SK-N-SH (cell line): Measurements from ENCODE around the gene CALD1. TPM values are rescaled to one million over a fixed set of nuclear protein-coding genes. Genes with fewer than 3 reads are reported as not detected.

Source experiments
- CTCF ChIA-PET: fragments of 300-600, 350-600 bp; formaldehyde crosslinking; extraction: SDS; loops from one replicate; lab custom pipeline; 2021; lab: Yijun Ruan, JAX
- POLR2A ChIA-PET: fragments of 350-600 bp; sonication (Branson Sonifier 250); formaldehyde crosslinking; extraction: SDS; loops from one replicate; lab custom pipeline; 2020; ENCODE audit warnings: antibody characterized with exemption, inconsistent platforms; lab: Yijun Ruan, JAX
- DNase-seq: peaks from one replicate; pipeline ENCODE4 v3.0.0; 2012
- H2AFZ ChIP-seq: fragments of 200-600 bp; sonication (generic); 2 replicates; pipeline ENCODE4 v1.8.1; 2016; ENCODE audit warnings: antibody characterized with exemption, mild to moderate bottlenecking, low read depth
- H3F3A ChIP-seq: fragments of 200-600 bp; sonication (generic); replicated peaks from 2 replicates; pipeline ENCODE3; 2016; ENCODE audit warnings: antibody characterized with exemption, mild to moderate bottlenecking; ENCODE audit not compliant: insufficient read depth
- H3K27ac ChIP-seq, 2 experiments: fragments of 200-500 bp in 1 of 2; fragments of 200-600 bp in 1 of 2; sonication (Bioruptor generic) in 1 of 2; sonication (generic), shearing (Covaris generic) in 1 of 2; 2 replicates each; pipeline versions ENCODE4 v1.5.1 to v1.6.1; 2014 to 2016; ENCODE audit warnings: low read depth in 2 of 2, inconsistent platforms in 1 of 2, low read length in 1 of 2, mild to moderate bottlenecking in 1 of 2, mixed read lengths in 1 of 2
- H3K27me3 ChIP-seq: fragments of 200-600 bp; sonication (generic), shearing (Covaris generic); 2 replicates; pipeline ENCODE4 v1.6.1; 2016; ENCODE audit warnings: mixed run types; ENCODE audit not compliant: insufficient read depth
- H3K36me3 ChIP-seq, 2 experiments: fragments of 200-500 bp in 1 of 2; fragments of 200-600 bp in 1 of 2; sonication (Bioruptor generic) in 1 of 2; sonication (generic) in 1 of 2; replicated peaks in 1 of 2; 2 replicates each; pipeline versions ENCODE3 to v1.5.1; 2014 to 2016; ENCODE audit warnings: low read length in 1 of 2, mild to moderate bottlenecking in 1 of 2; ENCODE audit not compliant: insufficient read depth in 2 of 2, control insufficient read depth in 1 of 2
- H3K4me1 ChIP-seq, 2 experiments: fragments of 200-500 bp in 1 of 2; fragments of 200-600 bp in 1 of 2; sonication (Bioruptor generic) in 1 of 2; sonication (generic), shearing (Covaris generic) in 1 of 2; 2 replicates each; pipeline versions ENCODE4 v1.5.1 to v1.6.1; 2014 to 2016; ENCODE audit warnings: low read depth in 1 of 2, low read length in 1 of 2, mixed run types in 1 of 2; ENCODE audit not compliant: insufficient read depth in 2 of 2, control insufficient read depth in 1 of 2
- H3K4me2 ChIP-seq: fragments of 200-600 bp; sonication (generic), shearing (Covaris generic); 2 replicates; pipeline ENCODE4 v1.6.1; 2017; ENCODE audit warnings: mixed run types
- H3K4me3 ChIP-seq, 2 experiments: fragments of 200-500 bp in 1 of 2; fragments of 200-600 bp in 1 of 2; sonication (Bioruptor generic) in 1 of 2; sonication (generic), shearing (Covaris generic) in 1 of 2; 2 replicates each; pipeline versions ENCODE4 v1.5.1 to v1.8.1; 2014 to 2016; ENCODE audit warnings: low read depth in 2 of 2, inconsistent platforms in 1 of 2, low read length in 1 of 2, mild to moderate bottlenecking in 1 of 2, mixed read lengths in 1 of 2, moderate library complexity in 1 of 2
- H3K79me2 ChIP-seq: fragments of 200-600 bp; sonication (generic); 2 replicates; pipeline ENCODE4 v1.8.1; 2017; ENCODE audit warnings: mild to moderate bottlenecking; ENCODE audit not compliant: insufficient read depth
- H3K9ac ChIP-seq: fragments of 200-600 bp; sonication (generic); 2 replicates; pipeline ENCODE4 v1.6.1; 2017; ENCODE audit warnings: mixed run types
- H3K9me2 ChIP-seq: fragments of 200-600 bp; sonication (generic); 2 replicates; pipeline ENCODE4 v1.6.1; 2017; ENCODE audit warnings: mixed run types
- H3K9me3 ChIP-seq: fragments of 200-600 bp; sonication (generic); 2 replicates; pipeline ENCODE4 v1.6.1; 2017; ENCODE audit warnings: mixed run types, mild to moderate bottlenecking, moderate library complexity
- H4K20me1 ChIP-seq: fragments of 200-600 bp; sonication (generic); 2 replicates; pipeline ENCODE4 v1.6.1; 2017; ENCODE audit warnings: mild to moderate bottlenecking, mixed run types; ENCODE audit not compliant: insufficient read depth
- EZH2phosphoT487 ChIP-seq: fragments of 200-600 bp; sonication (generic); IDR thresholded peaks from 2 replicates; pipeline ENCODE4 v1.6.1; 2017; ENCODE audit warnings: low read depth, mixed run types, mild to moderate bottlenecking, antibody characterized with exemption, moderate library complexity, borderline replicate concordance
- FOSL2 ChIP-seq: IDR thresholded peaks from 2 replicates; pipeline ENCODE4 v1.4.0; 2012; ENCODE audit warnings: low read depth, mild to moderate bottlenecking, moderate library complexity, borderline replicate concordance
- FOXM1 ChIP-seq: IDR thresholded peaks from 2 replicates; pipeline ENCODE4 v1.4.0; 2012; ENCODE audit warnings: low read depth, mild to moderate bottlenecking
- JUND ChIP-seq: IDR thresholded peaks from 2 replicates; pipeline ENCODE4 v1.4.0; 2012
- MXI1 ChIP-seq: IDR thresholded peaks from 2 replicates; pipeline ENCODE4 v1.6.1; 2012; ENCODE audit warnings: mild to moderate bottlenecking, low read depth, low read length, improper control_type of control experiment
- RCOR1 ChIP-seq: fragments of 150-350 bp; IDR thresholded peaks from 2 replicates; pipeline ENCODE4 v1.6.1; 2017; ENCODE audit warnings: antibody characterized with exemption, low read length
- TEAD4 ChIP-seq: IDR thresholded peaks from 2 replicates; pipeline ENCODE4 v1.4.0; 2012; ENCODE audit warnings: mild to moderate bottlenecking, borderline replicate concordance; ENCODE audit not compliant: insufficient read depth
- WGBS: methylation state at CpG from one replicate; pipeline ENCODE4 v1.1.6; 2017; ENCODE audit warnings: low lambda C conversion rate; 5-methylcytosine and 5-hydroxymethylcytosine counted together
- polyA plus RNA-seq, 3 experiments: library from polyadenylated mRNA; depleted of rRNA; stranded (reverse); fragments of >200 nt; gene quantifications; 2 replicates each; pipeline ENCODE4 v1.2.3, GENCODE V29; 2012
- TF ChIP-seq, protein P1 (sequence below): fragments of 150-350 bp; IDR thresholded peaks from 2 replicates; pipeline ENCODE4 v1.6.1; 2017; ENCODE audit warnings: antibody characterized with exemption, low read length, low read depth, borderline replicate concordance
- TF ChIP-seq, protein P2 (sequence below): IDR thresholded peaks from 2 replicates; pipeline ENCODE4 v1.4.0; 2012; ENCODE audit warnings: low read depth, borderline replicate concordance
- TF ChIP-seq, protein P3 (sequence below): fragments of 200-600 bp; sonication (generic); IDR thresholded peaks from 2 replicates; pipeline ENCODE4 v1.6.1; 2017; ENCODE audit warnings: antibody characterized with exemption, mild to moderate bottlenecking, moderate library complexity
- TF ChIP-seq, protein P4 (sequence below): IDR thresholded peaks from 2 replicates; pipeline ENCODE4 v1.6.1; 2012; ENCODE audit warnings: mild to moderate bottlenecking, low read depth, low read length, moderate library complexity

The CALD1 gene
- polyA plus RNA-seq, 1 of the 3 experiments (the other 2 are of a cell fraction) = 299 TPM

DNA sequence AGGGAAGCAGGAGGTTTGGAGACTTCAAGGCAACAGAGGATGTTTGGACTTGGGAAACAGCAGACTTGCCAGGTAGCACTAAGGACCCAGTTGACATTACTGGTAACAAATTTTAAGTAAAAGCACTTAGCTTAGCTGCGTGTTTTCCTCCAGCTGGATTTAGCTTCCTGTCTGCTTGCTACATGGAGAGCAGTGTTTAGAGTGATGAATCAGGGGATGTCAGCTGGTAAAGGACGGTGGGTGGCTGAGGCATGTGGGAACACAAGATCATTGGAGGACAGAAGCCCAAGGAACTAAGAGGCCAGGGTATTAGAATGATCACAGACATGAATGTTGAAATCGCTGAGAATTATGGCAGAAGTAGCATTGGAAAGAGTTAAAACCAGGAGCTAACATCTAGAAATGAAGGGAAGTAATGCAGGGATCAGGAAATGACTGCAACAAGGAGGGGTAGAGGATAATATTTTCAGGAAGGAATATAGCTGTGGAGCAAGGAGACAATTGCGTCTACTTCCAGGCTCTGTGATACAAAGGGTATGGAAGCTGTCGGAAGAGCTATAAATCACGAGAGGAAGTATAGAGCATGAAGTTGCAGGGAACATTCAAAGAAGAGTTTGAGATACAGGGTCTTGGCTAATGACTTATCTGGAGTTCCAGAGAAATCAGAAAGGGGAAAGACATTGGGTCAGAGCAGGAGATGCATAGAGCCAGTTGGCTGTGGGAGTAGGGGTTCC lies 34.4 kb downstream of the CALD1 start:
- WGBS = 83% methylated on average over 6 of the region's 6 CpGs
- H3K4me3 ChIP-seq = no peak overlapping the region
- TF ChIP-seq TEAD4 (no peak), JUND (no peak), EZH2phosphoT487 (no peak), FOXM1 (no peak), FOSL2 (no peak), MXI1 (no peak), RCOR1 (no peak)
- TF ChIP-seq, protein P1, sequence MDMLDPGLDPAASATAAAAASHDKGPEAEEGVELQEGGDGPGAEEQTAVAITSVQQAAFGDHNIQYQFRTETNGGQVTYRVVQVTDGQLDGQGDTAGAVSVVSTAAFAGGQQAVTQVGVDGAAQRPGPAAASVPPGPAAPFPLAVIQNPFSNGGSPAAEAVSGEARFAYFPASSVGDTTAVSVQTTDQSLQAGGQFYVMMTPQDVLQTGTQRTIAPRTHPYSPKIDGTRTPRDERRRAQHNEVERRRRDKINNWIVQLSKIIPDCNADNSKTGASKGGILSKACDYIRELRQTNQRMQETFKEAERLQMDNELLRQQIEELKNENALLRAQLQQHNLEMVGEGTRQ = no peak
- TF ChIP-seq, protein P2, sequence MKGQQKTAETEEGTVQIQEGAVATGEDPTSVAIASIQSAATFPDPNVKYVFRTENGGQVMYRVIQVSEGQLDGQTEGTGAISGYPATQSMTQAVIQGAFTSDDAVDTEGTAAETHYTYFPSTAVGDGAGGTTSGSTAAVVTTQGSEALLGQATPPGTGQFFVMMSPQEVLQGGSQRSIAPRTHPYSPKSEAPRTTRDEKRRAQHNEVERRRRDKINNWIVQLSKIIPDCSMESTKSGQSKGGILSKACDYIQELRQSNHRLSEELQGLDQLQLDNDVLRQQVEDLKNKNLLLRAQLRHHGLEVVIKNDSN = no peak
- TF ChIP-seq, protein P3, sequence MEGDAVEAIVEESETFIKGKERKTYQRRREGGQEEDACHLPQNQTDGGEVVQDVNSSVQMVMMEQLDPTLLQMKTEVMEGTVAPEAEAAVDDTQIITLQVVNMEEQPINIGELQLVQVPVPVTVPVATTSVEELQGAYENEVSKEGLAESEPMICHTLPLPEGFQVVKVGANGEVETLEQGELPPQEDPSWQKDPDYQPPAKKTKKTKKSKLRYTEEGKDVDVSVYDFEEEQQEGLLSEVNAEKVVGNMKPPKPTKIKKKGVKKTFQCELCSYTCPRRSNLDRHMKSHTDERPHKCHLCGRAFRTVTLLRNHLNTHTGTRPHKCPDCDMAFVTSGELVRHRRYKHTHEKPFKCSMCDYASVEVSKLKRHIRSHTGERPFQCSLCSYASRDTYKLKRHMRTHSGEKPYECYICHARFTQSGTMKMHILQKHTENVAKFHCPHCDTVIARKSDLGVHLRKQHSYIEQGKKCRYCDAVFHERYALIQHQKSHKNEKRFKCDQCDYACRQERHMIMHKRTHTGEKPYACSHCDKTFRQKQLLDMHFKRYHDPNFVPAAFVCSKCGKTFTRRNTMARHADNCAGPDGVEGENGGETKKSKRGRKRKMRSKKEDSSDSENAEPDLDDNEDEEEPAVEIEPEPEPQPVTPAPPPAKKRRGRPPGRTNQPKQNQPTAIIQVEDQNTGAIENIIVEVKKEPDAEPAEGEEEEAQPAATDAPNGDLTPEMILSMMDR = no peak
- TF ChIP-seq, protein P4, sequence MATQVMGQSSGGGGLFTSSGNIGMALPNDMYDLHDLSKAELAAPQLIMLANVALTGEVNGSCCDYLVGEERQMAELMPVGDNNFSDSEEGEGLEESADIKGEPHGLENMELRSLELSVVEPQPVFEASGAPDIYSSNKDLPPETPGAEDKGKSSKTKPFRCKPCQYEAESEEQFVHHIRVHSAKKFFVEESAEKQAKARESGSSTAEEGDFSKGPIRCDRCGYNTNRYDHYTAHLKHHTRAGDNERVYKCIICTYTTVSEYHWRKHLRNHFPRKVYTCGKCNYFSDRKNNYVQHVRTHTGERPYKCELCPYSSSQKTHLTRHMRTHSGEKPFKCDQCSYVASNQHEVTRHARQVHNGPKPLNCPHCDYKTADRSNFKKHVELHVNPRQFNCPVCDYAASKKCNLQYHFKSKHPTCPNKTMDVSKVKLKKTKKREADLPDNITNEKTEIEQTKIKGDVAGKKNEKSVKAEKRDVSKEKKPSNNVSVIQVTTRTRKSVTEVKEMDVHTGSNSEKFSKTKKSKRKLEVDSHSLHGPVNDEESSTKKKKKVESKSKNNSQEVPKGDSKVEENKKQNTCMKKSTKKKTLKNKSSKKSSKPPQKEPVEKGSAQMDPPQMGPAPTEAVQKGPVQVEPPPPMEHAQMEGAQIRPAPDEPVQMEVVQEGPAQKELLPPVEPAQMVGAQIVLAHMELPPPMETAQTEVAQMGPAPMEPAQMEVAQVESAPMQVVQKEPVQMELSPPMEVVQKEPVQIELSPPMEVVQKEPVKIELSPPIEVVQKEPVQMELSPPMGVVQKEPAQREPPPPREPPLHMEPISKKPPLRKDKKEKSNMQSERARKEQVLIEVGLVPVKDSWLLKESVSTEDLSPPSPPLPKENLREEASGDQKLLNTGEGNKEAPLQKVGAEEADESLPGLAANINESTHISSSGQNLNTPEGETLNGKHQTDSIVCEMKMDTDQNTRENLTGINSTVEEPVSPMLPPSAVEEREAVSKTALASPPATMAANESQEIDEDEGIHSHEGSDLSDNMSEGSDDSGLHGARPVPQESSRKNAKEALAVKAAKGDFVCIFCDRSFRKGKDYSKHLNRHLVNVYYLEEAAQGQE = no peak
- TF ChIP-seq, all 33 proteins: peak for 0
- Histone ChIP-seq H3K4me1 (peaks cover 5 to 32% of the 10 kb centered on the region in 2 experiments), H3K36me3 (peaks cover 41 to 60% of the 10 kb centered on the region in 2 experiments), H4K20me1 (peaks cover 13% of the 10 kb centered on the region), H2AFZ (no peak overlapping the region), H3K9me2 (no peaks in the 10 kb centered on the region), H3K79me2 (peaks cover 100% of the 10 kb centered on the region), H3K9me3 (no peaks in the 10 kb centered on the region), H3K27me3 (no peaks in the 10 kb centered on the region), H3K9ac (no peak overlapping the region), H3K27ac (peak overlapping the region in 1 of 2 experiments; percentile 73; a peak in 2 of 4 replicates), H3F3A (peaks cover 36% of the 10 kb centered on the region), H3K4me2 (no peak overlapping the region)
- POLR2A ChIA-PET = no interaction called here
- no peak for DNase-seq
- CTCF ChIA-PET = interaction anchor here (0.6 to 2.0 kb wide), 4 partner anchors 9 to 357 kb away, joined by 3 to 6 read pairs (median 4); partner anchors contain the start of gene CYREN
